ENCODE results near the gene DOCK8. TPM values are rescaled to one million over a fixed set of nuclear protein-coding genes. Genes with fewer than 3 reads are reported as not detected.

The DOCK8 gene
- total RNA-seq, 1 experiment from 2014 or later: 7.5 TPM

GRCh38 chr9:318646-319045 is 104.0 kb downstream of the DOCK8 start:
- Histone ChIP-seq H3K9me3 (ENCODE audit: insufficient read depth, low read depth) (no peaks in the 10 kb centered on the region), H3K4me1 (replicated peaks; ENCODE audit: insufficient read depth) (no peaks in the 10 kb centered on the region), H3K79me2 (ENCODE audit: low read depth) (no peaks in the 10 kb centered on the region), H3K4me2 (no peak overlapping the region), H3K36me3 (ENCODE audit: low read depth) (no peaks in the 10 kb centered on the region), H3F3A (ENCODE audit: insufficient read depth, low read depth) (no peaks in the 10 kb centered on the region), H3K27me3 (ENCODE audit: insufficient read depth, low read depth) (no peaks in the 10 kb centered on the region), H2AFZ (no peak overlapping the region), H3K9me2 (ENCODE audit: insufficient read depth) (no peaks in the 10 kb centered on the region), H3K4me3 (no peak overlapping the region), H4K20me1 (ENCODE audit: insufficient read depth) (no peaks in the 10 kb centered on the region), H3K27ac (no peak overlapping the region)
- TF ChIP-seq EZH2 (IDR thresholded peaks at IDR 0.05; ENCODE audit: low read depth) (no peak), CTCF (conservative IDR thresholded peaks at IDR 0.05) (no peak)
- intact Hi-C loops (cut with micrococcal nuclease; ENCODE audit: unreplicated experiment): no loop called here
- CTCF ChIA-PET: no interaction called here
- DNase-seq: no peak
- BruUV-seq (replicated peaks): no TSS peak
- POLR2A ChIA-PET (ENCODE audit: unreplicated experiment): no interaction called here

- Histone ChIP-seq H3K79me2 (ENCODE audit: low read depth) (no peaks in the 10 kb centered on the region), H3K36me3 (ENCODE audit: low read depth) (no peaks in the 10 kb centered on the region), H3F3A (ENCODE audit: insufficient read depth, low read depth) (no peaks in the 10 kb centered on the region), H3K4me2 (no peak overlapping the region), H3K4me3 (no peak overlapping the region), H3K9me3 (ENCODE audit: insufficient read depth, low read depth) (no peaks in the 10 kb centered on the region), H2AFZ (no peak overlapping the region), H4K20me1 (ENCODE audit: insufficient read depth) (no peaks in the 10 kb centered on the region), H3K27me3 (ENCODE audit: insufficient read depth, low read depth) (no peaks in the 10 kb centered on the region), H3K9me2 (ENCODE audit: insufficient read depth) (no peaks in the 10 kb centered on the region), H3K4me1 (replicated peaks; ENCODE audit: insufficient read depth) (no peaks in the 10 kb centered on the region), H3K27ac (no peak overlapping the region)
- intact Hi-C loops (cut with micrococcal nuclease; ENCODE audit: unreplicated experiment): no loop called here
- ChIA-PET CTCF (no interaction called here), POLR2A (ENCODE audit: unreplicated experiment) (no interaction called here)
- no TSS peak for BruUV-seq (replicated peaks)
- no peak for TF ChIP-seq CTCF (conservative IDR thresholded peaks at IDR 0.05)
- no peak for TF ChIP-seq EZH2 (IDR thresholded peaks at IDR 0.05; ENCODE audit: low read depth)
- DNase-seq: no peak
Measured at GRCh38 chr9:324971-325370, 110.3 kb downstream of the DOCK8 start.

- Histone ChIP-seq H3K27ac (no peak overlapping the region), H3K36me3 (ENCODE audit: low read depth) (no peaks in the 10 kb centered on the region), H2AFZ (no peak overlapping the region), H3K4me1 (replicated peaks; ENCODE audit: insufficient read depth) (no peaks in the 10 kb centered on the region), H3K79me2 (ENCODE audit: low read depth) (no peaks in the 10 kb centered on the region), H3K4me3 (no peak overlapping the region), H3K9me2 (ENCODE audit: insufficient read depth) (no peaks in the 10 kb centered on the region), H3K9me3 (ENCODE audit: insufficient read depth, low read depth) (no peaks in the 10 kb centered on the region), H3K27me3 (ENCODE audit: insufficient read depth, low read depth) (no peaks in the 10 kb centered on the region), H3F3A (ENCODE audit: insufficient read depth, low read depth) (no peaks in the 10 kb centered on the region), H4K20me1 (ENCODE audit: insufficient read depth) (no peaks in the 10 kb centered on the region), H3K4me2 (no peak overlapping the region)
- TF ChIP-seq EZH2 (IDR thresholded peaks at IDR 0.05; ENCODE audit: low read depth) (no peak), CTCF (conservative IDR thresholded peaks at IDR 0.05) (no peak)
- intact Hi-C loops (cut with micrococcal nuclease; ENCODE audit: unreplicated experiment): no loop called here
- ChIA-PET CTCF (no interaction called here), POLR2A (ENCODE audit: unreplicated experiment) (no interaction called here)
- DNase-seq: no peak
- BruUV-seq (replicated peaks): no TSS peak
Measured at GRCh38 chr9:326667-327066, 112.0 kb downstream of the DOCK8 start.

Data from PC-9 (cell line).